Lung (tissue), 12 donors: Measurements from ENCODE around the gene PRKCZ. TPM values are rescaled to one million over a fixed set of nuclear protein-coding genes. Genes with fewer than 3 reads are reported as not detected.

Source experiments
- ATAC-seq: fragments of 200-7000 bp; cut with Tn5 transposase; one replicate; pipeline ENCODE4 v1.9.1; 2020; ENCODE audit warnings: moderate number of reproducible peaks; ENCODE audit not compliant: insufficient read depth, low FRiP score
- DNase-seq, 3 donors: peaks; one replicate each; pipeline ENCODE4 v3.0.0-alpha.2; 2013 to 2017
- H3K27ac ChIP-seq, 2 donors: one replicate each; pipeline ENCODE4 v1.5.1; 2013; ENCODE audit warnings: mild to moderate bottlenecking in 2 of 2, moderate library complexity in 2 of 2, control low read depth in 1 of 2, inconsistent platforms in 1 of 2, low read depth in 1 of 2, low read length in 1 of 2
- H3K27me3 ChIP-seq, 3 donors: one replicate each; pipeline ENCODE4 v1.5.1; 2013; ENCODE audit warnings: low read length in 2 of 3; ENCODE audit not compliant: control insufficient read depth in 3 of 3, insufficient read depth in 3 of 3
- H3K36me3 ChIP-seq, 4 donors: one replicate each; pipeline ENCODE4 v1.5.1; 2013; ENCODE audit warnings: low read length in 4 of 4, mild to moderate bottlenecking in 1 of 4, moderate library complexity in 1 of 4; ENCODE audit not compliant: control insufficient read depth in 4 of 4, insufficient read depth in 4 of 4
- H3K4me1 ChIP-seq, 5 donors: one replicate each; pipeline ENCODE4 v1.5.1; 2013; ENCODE audit warnings: low read length in 5 of 5, mild to moderate bottlenecking in 2 of 5, moderate library complexity in 1 of 5; ENCODE audit not compliant: control insufficient read depth in 5 of 5, insufficient read depth in 5 of 5
- H3K4me3 ChIP-seq: one replicate; pipeline ENCODE4 v1.5.1; 2013; ENCODE audit warnings: mild to moderate bottlenecking, control low read depth, moderate library complexity
- H3K9ac ChIP-seq, 2 donors: one replicate each; pipeline ENCODE4 v1.5.1; 2013; ENCODE audit warnings: low read length in 2 of 2, control low read depth in 1 of 2; ENCODE audit not compliant: insufficient read depth in 1 of 2
- H3K9me3 ChIP-seq, 4 donors: one replicate each; pipeline ENCODE4 v1.5.1; 2013; ENCODE audit warnings: low read length in 3 of 4, mild to moderate bottlenecking in 1 of 4, moderate library complexity in 1 of 4; ENCODE audit not compliant: control insufficient read depth in 4 of 4, insufficient read depth in 3 of 4
- CTCF ChIP-seq: IDR thresholded peaks from 2 replicates; pipeline ENCODE4 v1.5.1; 2012; ENCODE audit warnings: mild to moderate bottlenecking; ENCODE audit errors: control extremely low read depth, extremely low read depth
- WGBS, 2 donors: extraction: QIAGEN DNeasy Blood & Tissue Kit; methylation state at CpG; one replicate each; pipeline ENCODE4 v1.1.7; 2013; 5-methylcytosine and 5-hydroxymethylcytosine counted together
- polyA plus RNA-seq, 2 donors: library from polyadenylated mRNA; stranded (reverse); fragments of 200-250 nt; gene quantifications; one replicate each; pipeline ENCODE4 v1.2.1, GENCODE V29; 2013
- total RNA-seq, 2 donors: library from RNA; depleted of rRNA in 1 of 2; stranded (reverse); fragments of >200 nt in 1 of 2; gene quantifications; one replicate each; pipeline ENCODE4 v1.2.1, GENCODE V29; 2014 to 2021
- donor health status: control.
- donor health status: control.
- donor health status: Bipolar disorder and iron deficiency.
- donor health status: healthy.
- donor health status: DM: yes; HTN: yes; CAD: no.

Gene PRKCZ
- total and polyA plus RNA-seq, 4 donors: 55.2 to 149 (median 117) TPM

- no peak overlapping the region for H3K9ac ChIP-seq
- ATAC-seq (no peak), DNase-seq (peak; percentile 38 to 65 (median 62))
- peaks cover 3 to 41% (median 15%) of the 10 kb centered on the region in 3 donors for H3K27me3 ChIP-seq
- H3K4me1 ChIP-seq: peaks cover 0 to 19% (median 0%) of the 10 kb centered on the region in 5 donors
- H3K36me3 ChIP-seq: no peaks in the 10 kb centered on the region
- no peak overlapping the region for H3K4me3 ChIP-seq
- no peak for TF ChIP-seq CTCF
- H3K9me3 ChIP-seq: peaks cover 0 to 3% (median 0%) of the 10 kb centered on the region in 4 donors
- 12 to 27% methylated on average over 34 to 61 of the region's 61 CpGs for WGBS, 2 donors
- no peak overlapping the region for H3K27ac ChIP-seq
These were observed 30.5 kb upstream of the PRKCZ start for GRCh38 chr1:2019571-2020309.

DNA sequence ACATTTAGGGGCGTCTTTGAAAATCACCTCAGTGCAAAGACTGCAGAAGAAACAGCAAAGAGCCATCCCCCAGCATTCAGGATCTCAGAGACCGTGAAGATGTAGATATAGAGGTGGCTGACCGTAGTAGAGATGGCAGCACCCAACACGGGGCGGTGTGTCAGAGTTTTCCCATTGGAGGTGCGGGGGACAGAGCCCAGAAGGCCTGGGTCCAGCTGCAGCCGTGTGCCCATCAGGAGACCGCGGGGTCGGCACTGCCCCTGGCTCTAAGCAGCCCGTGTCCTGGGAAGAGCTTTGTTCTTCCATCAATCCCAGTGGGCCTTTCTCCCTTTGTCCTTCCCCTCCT lies 29.9 kb upstream of the PRKCZ start:
- Histone ChIP-seq H3K4me1 (peaks cover 0 to 24% (median 2%) of the 10 kb centered on the region in 5 donors), H3K4me3 (no peak overlapping the region), H3K9ac (no peak overlapping the region), H3K27me3 (peaks cover 3 to 38% (median 15%) of the 10 kb centered on the region in 3 donors), H3K9me3 (peaks cover 0 to 3% (median 0%) of the 10 kb centered on the region in 4 donors), H3K36me3 (no peaks in the 10 kb centered on the region), H3K27ac (no peak overlapping the region)
- TF ChIP-seq CTCF: no peak
- 83% methylated on average over 11 of the region's 11 CpGs for whole genome bisulfite sequencing, 2 donors
- DNase-seq (no peak), ATAC-seq (no peak)

- 87 to 89% methylated on average over 25 of the region's 25 CpGs for WGBS, 2 donors
- Histone ChIP-seq H3K4me3 (no peak overlapping the region), H3K9me3 (peaks cover 0 to 3% (median 0%) of the 10 kb centered on the region in 4 donors), H3K4me1 (peaks cover 0 to 34% (median 4%) of the 10 kb centered on the region in 5 donors), H3K27ac (no peak overlapping the region), H3K27me3 (peaks cover 3 to 35% (median 15%) of the 10 kb centered on the region in 3 donors), H3K36me3 (no peaks in the 10 kb centered on the region), H3K9ac (no peak overlapping the region)
- TF ChIP-seq CTCF: no peak
- DNase-seq: no peak
- no peak for ATAC-seq
These were observed 28.7 kb upstream of the PRKCZ start for GRCh38 chr1:2021550-2021949.
